GM10248 (cell line): ENCODE measurements around the gene STX1B.
A peak's percentile ranks its signal among the peaks of the same experiment; 100 is the strongest.

ENCODE experiments used
- CTCF ChIA-PET: fragments of 300-600 bp; sonication (Branson Sonifier 250); formaldehyde crosslinking; extraction: SDS; loops from one replicate; lab custom pipeline; 2021; ENCODE audit warnings: antibody characterized with exemption; lab: Yijun Ruan, JAX
- POLR2A ChIA-PET: fragments of 350-650 bp; sonication (Branson Sonifier 250); formaldehyde crosslinking; extraction: SDS; loops from one replicate; lab custom pipeline; 2020; ENCODE audit warnings: antibody characterized with exemption; lab: Yijun Ruan, JAX
- DNase-seq: peaks from one replicate; pipeline ENCODE4 v3.0.0; 2012; ENCODE audit errors: extremely low spot score
- TF ChIP-seq, protein P1 (sequence below): IDR thresholded peaks from 2 replicates; pipeline ENCODE4 v1.5.1; 2012; ENCODE audit warnings: mild to moderate bottlenecking, low read depth; ENCODE audit errors: extremely low read depth, missing control alignments, control extremely low read depth

The STX1B gene

GRCh38 chr16:30998852-30999761 is 11.3 kb downstream of the STX1B start:
- ChIA-PET CTCF (interaction anchor here (1.0 to 3.2 kb wide), 6 partner anchors 14 to 143 kb away, joined by 3 to 27 read pairs (median 4); partner anchors contain the start of gene HSD3B7), POLR2A (interaction anchor here (0.6 kb wide), 1 partner anchor 119 kb away, joined by 5 read pairs; no protein-coding TSS in a partner anchor)
- no peak for DNase-seq
- TF ChIP-seq, protein P1, sequence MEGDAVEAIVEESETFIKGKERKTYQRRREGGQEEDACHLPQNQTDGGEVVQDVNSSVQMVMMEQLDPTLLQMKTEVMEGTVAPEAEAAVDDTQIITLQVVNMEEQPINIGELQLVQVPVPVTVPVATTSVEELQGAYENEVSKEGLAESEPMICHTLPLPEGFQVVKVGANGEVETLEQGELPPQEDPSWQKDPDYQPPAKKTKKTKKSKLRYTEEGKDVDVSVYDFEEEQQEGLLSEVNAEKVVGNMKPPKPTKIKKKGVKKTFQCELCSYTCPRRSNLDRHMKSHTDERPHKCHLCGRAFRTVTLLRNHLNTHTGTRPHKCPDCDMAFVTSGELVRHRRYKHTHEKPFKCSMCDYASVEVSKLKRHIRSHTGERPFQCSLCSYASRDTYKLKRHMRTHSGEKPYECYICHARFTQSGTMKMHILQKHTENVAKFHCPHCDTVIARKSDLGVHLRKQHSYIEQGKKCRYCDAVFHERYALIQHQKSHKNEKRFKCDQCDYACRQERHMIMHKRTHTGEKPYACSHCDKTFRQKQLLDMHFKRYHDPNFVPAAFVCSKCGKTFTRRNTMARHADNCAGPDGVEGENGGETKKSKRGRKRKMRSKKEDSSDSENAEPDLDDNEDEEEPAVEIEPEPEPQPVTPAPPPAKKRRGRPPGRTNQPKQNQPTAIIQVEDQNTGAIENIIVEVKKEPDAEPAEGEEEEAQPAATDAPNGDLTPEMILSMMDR = no peak

DNA sequence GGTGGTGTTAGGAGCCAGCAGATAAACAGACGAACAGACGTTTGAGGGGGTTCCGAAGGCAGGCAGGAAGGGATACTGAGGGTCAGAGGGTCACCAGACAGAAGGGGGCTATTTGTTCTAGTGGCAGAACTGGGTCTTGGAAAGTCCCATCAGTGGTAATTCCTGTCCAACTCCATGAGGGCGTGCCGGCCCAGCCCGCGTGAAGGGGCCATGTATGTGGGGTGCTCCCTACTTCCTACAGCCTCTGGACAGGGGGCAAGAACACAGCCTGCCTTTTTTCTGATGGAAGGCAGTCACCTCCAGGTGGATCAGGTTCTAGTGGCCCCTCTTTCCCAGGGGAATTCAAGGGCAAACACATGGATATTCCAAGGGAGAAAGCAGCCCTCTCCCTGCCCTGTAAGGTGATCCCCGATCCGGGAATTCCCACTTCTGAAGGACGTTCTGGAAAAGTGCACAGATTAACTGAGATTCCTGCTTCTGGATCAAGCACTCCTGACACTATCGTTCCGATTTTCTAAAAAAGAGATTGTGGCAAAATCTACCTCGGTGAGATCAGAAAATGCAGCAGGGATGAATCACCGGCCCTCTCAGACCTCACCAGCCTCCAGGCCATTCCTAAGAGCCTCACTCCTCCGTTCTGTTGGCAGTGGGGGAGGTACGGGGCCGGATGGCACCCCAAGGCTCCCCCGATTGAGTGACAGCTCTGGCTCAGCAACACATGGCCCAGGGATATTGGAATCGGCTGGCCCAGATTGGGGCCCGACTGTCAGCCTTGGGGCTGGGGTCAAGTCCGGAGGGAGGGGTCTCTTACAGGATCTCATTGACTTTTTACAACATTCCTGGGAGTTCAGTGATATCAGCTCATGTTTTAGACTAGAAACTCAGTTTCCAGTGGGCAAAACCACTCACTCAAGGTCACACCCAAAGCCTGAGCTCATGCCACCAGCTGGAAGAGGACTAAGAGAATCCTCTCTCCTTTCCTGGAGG is 12.4 kb downstream of the STX1B start:
- DNase-seq = no peak
- POLR2A ChIA-PET = interaction anchor here (0.7 kb wide), 1 partner anchor 12 kb away, joined by 3 read pairs; no protein-coding TSS in a partner anchor

DNA sequence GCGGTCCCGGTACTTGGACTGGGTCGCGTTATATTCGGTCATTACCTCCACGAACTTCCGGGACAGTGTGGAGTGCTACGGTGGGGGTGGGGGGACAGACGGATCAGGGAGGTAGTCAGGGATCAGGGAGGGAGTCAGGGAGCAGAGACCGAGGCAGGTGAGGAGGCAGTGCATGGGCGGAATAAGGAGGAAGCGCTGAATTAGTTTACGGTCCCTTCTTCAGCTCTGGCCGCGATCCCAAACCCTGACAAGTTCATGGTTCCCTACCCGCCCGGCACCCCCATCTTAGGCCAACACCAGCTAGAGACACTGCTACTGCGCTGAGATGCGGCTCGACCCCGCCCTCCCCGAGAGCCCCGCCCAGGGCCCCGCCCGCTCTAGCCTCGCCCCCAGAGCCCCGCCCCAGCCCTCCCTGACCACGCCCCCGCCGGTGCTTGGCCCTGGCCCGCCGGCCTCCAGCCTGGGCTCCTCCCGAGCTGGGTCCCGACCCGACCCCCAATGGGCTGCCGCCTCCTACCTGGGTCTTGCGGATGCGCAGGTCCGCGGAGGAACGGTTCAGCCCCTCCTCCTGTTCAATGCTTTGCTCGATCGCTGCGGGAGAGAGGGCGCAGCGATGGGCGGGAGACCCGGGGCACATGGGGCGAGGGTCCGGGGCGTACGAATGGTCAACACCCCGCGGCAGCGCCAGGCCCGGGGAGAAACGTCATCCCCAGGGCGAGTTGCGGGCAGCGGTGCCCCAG is 13.3 kb downstream of the STX1B start:
- TF ChIP-seq, protein P1 = no peak
- DNase-seq = peak; percentile 100
- POLR2A ChIA-PET = interaction anchor here (0.7 kb wide), 1 partner anchor 11 kb away, joined by 3 read pairs; no protein-coding TSS in a partner anchor
- CTCF ChIA-PET = interaction anchor here (0.6 to 1.0 kb wide), 2 partner anchors 12 to 145 kb away, joined by 3 to 4 read pairs; partner anchors contain the start of gene HSD3B7

More for the DNA sequence above, 12.4 kb downstream of the STX1B start:
- CTCF ChIA-PET = interaction anchor here (0.6 to 3.2 kb wide), 8 partner anchors 13 to 144 kb away, joined by 3 to 27 read pairs (median 4); partner anchors contain the start of gene HSD3B7
- TF ChIP-seq, protein P1 = no peak

DNA sequence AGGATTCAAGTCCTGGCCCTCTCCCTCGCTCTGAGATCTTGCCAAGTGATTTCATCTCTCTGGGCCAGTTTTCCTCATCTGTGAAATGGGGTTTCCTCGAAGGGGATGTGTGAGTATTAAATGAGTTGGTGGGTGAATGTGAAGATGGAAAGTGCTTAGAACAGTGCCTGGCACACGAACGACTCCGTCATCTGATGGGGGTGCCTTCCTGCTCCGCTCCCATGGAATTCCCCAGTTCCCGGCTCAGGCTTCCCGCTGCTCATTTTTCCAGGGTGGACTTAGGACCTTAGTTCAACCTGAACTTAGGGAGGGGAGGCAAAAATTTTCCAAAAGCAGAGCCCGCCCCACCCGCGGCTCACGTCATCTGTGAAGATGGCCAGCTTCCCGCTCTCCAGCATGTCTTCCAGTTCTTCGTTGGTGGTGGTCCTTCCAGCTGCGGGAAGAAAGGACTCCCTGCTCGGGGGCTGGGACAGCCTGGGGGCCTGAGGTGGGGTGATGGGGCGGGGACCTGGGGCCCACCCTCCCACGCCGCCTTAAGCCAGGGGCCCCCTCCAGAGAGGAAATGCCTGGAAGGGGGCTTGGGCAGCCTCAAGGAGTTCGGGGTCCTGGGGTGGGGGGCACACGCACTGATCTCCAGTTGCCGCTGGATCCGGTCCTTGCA is 14.0 kb downstream of the STX1B start:
- TF ChIP-seq, protein P1 = no peak
- CTCF ChIA-PET = interaction anchor here (1.0 to 3.9 kb wide), 2 partner anchors 11 to 146 kb away, joined by 3 to 25 read pairs; partner anchors contain the start of gene HSD3B7
- no peak for DNase-seq
- POLR2A ChIA-PET = no interaction called here

GRCh38 chr16:30995927-30996323 is 14.5 kb downstream of the STX1B start:
- CTCF ChIA-PET = interaction anchor here (3.9 kb wide), 1 partner anchor 11 kb away, joined by 25 read pairs; the partner anchor contains the start of gene HSD3B7

More at GRCh38 chr16:30995927-30996323, 14.5 kb downstream of the STX1B start:
- TF ChIP-seq, protein P1 = no peak
- DNase-seq = no peak
- POLR2A ChIA-PET = no interaction called here
